GM12891 (cell line): ENCODE results near the gene MAD1L1.
A peak's percentile ranks its signal among the peaks of the same experiment; 100 is the strongest.

Source experiments
- DNase-seq: peaks from one replicate; pipeline ENCODE4 v3.0.0; 2011; ENCODE audit warnings: low spot score; ENCODE audit not compliant: insufficient read length
- FAIRE-seq: peaks from 2 replicates; lab custom pipeline; 2011; peaks lifted over from hg19 to GRCh38; lab: Jason Lieb, UNC
- PAX5 ChIP-seq: IDR thresholded peaks from 2 replicates; pipeline ENCODE4 v1.6.1; 2011; ENCODE audit warnings: low read length, moderate library complexity, mild to moderate bottlenecking; ENCODE audit not compliant: insufficient read depth, severe bottlenecking
- POLR2A ChIP-seq: IDR thresholded peaks from 2 replicates; pipeline ENCODE4 v1.6.1; 2011; ENCODE audit warnings: low read depth, low read length, control low read depth
- POLR2AphosphoS5 ChIP-seq: IDR thresholded peaks from 2 replicates; pipeline ENCODE4 v1.6.1; 2011; ENCODE audit warnings: low read depth, low read length, control low read depth
- POU2F2 ChIP-seq: IDR thresholded peaks from 2 replicates; pipeline ENCODE4 v1.6.1; 2011; ENCODE audit warnings: low read depth, mild to moderate bottlenecking, control low read depth, low read length, moderate library complexity
- SPI1 ChIP-seq: IDR thresholded peaks from 2 replicates; pipeline ENCODE4 v1.6.1; 2011; ENCODE audit warnings: low read depth, low read length, control low read depth
- TAF1 ChIP-seq: IDR thresholded peaks from 2 replicates; pipeline ENCODE4 v1.6.1; 2011; ENCODE audit warnings: low read depth, low read length, control low read depth

The MAD1L1 gene

GRCh38 chr7:2052657-2053048 is 180.1 kb downstream of the MAD1L1 start:
- TF ChIP-seq POU2F2 (no peak), TAF1 (no peak), POLR2A (no peak), POLR2AphosphoS5 (no peak), SPI1 (no peak), PAX5 (no peak)
- DNase-seq (no peak), FAIRE-seq (no peak)

DNA sequence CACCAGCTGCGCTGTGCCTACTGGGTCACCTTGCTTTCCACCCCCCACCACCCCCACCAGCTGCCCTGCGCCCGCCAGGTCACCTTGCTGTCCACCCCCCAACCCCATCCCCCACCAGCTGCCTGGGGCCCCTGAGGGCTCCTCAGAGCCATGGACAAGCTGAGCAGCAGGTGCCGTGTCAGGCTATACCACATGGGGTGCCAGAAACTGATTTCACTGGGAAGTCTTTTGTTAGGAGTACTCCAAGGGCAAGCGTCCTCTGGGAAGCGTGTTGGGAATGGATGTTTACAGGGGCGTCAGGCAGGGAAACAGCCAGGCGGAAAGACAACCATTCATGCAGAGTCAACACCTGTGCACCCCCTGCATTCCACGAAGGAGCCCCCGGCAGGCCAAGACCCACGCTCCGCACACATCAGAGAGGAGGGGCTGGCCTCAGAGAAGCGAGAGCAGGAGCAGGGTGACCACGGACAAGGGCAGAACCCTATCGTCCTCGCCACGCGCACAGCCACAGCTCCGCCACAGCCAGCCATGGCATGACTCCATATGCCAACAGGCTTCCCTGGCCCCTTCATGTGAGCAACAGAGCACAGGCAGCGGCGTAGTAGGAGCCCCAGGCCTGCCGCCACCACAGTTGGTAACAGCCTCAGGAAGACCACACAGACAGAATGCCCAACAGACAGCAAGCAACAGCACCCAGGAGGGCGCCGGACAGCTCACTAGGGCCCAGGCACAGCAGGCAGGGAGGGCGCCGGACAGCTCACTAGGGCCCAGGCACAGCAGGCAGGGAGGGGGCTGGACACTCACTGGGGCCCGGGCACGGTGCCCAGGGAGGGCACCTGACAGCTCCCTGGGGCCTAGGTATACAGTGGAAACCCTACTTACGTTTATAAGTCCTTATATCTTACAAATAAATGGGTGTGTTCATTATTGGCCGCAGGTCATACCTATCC is 180.8 kb downstream of the MAD1L1 start:
- no peak for FAIRE-seq
- no peak for DNase-seq
- no peak for TF ChIP-seq PAX5
- TF ChIP-seq POU2F2: no peak
- TF ChIP-seq TAF1: no peak

DNA sequence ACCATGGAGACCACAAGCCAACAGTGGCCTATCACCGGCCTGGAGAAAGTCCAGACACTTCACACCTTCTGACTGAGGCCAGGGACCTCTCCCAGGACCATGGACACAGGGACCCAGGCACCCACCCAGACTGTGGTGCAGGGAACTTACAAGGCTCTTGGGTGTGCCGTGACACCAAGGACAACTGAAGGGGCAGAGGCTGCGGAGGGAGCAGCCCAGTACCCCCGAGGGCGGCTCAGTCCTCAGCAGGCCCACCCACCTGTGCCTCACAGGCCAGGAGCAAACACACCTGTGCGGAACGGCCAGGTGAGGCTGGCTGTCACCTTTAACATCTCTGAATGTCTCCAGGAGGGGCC is 182.3 kb downstream of the MAD1L1 start:
- FAIRE-seq (no peak), DNase-seq (no peak)
- TF ChIP-seq PAX5: no peak
- TF ChIP-seq TAF1: no peak
- no peak for TF ChIP-seq POLR2A
- no peak for TF ChIP-seq POU2F2
- no peak for TF ChIP-seq POLR2AphosphoS5

DNA sequence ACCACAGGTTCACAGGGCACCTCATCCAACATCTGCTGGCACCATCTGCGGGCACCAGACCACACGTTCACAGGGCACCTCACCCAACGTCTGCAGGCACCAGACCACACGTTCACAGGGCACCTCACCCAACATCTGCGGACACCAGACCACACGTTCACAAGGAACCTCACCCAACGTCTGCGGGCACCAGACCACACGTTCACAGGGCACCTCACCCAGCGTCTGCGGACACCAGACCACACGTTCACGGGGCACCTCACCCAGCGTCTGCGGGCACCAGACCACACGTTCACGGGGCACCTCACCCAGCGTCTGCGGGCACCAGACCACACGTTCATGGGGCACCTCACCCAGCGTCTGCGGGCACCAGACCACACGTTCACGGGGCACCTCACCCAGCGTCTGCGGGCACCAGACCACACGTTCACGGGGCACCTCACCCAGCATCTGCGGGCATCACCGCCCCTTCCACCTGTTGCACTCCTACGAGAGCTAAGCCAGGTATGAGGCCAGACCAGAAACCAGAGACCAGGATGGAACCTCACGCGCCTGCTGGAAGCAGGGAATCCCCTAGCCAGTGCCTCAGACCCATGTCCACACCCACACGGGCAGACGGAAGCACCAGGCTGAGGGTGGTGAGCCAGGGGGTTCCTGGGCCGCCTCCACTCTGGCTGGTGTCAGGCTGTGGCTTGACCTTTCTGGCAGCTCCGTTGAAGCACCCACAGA is 182.8 kb downstream of the MAD1L1 start:
- no peak for FAIRE-seq
- no peak for DNase-seq
- TF ChIP-seq POLR2AphosphoS5: no peak
- no peak for TF ChIP-seq POLR2A
- no peak for TF ChIP-seq TAF1
- TF ChIP-seq PAX5: no peak
- no peak for TF ChIP-seq SPI1
- no peak for TF ChIP-seq POU2F2

GRCh38 chr7:2049111-2049781 is 183.5 kb downstream of the MAD1L1 start:
- DNase-seq: no peak
- TF ChIP-seq POLR2A (no peak), PAX5 (no peak), SPI1 (no peak), POLR2AphosphoS5 (no peak), POU2F2 (no peak), TAF1 (no peak)
- FAIRE-seq: no peak

- TF ChIP-seq POU2F2: no peak
- no peak for TF ChIP-seq POLR2A
- no peak for TF ChIP-seq TAF1
- TF ChIP-seq POLR2AphosphoS5: no peak
- TF ChIP-seq PAX5: no peak
- 0 out of 2 replicates have a peak, but pooled peaks have one; percentile 7 for TF ChIP-seq SPI1
- no peak for DNase-seq
- FAIRE-seq: no peak
Observed at GRCh38 chr7:2048531-2048930, 184.2 kb downstream of the MAD1L1 start.

DNA sequence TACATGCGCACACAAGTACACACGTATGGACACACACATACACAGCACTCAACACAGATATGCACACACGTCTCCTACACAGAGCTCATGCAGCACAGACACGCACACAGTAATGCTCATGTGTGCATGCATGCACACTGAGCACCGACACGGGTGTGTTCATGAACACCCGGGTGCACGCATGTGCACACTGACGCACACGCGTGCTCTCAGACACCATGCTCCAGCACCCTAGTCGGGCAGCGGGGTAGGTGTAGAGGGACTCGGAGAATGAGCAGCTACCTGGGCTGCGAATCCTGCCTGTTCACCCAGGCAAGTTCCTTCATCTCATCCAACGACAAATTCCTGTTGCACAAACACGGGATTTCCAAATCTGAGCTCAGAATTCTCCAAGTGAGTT is 184.7 kb downstream of the MAD1L1 start:
- DNase-seq (no peak), FAIRE-seq (no peak)
- TF ChIP-seq PAX5 (no peak), SPI1 (no peak), POU2F2 (no peak), POLR2A (no peak), POLR2AphosphoS5 (no peak), TAF1 (no peak)

DNA sequence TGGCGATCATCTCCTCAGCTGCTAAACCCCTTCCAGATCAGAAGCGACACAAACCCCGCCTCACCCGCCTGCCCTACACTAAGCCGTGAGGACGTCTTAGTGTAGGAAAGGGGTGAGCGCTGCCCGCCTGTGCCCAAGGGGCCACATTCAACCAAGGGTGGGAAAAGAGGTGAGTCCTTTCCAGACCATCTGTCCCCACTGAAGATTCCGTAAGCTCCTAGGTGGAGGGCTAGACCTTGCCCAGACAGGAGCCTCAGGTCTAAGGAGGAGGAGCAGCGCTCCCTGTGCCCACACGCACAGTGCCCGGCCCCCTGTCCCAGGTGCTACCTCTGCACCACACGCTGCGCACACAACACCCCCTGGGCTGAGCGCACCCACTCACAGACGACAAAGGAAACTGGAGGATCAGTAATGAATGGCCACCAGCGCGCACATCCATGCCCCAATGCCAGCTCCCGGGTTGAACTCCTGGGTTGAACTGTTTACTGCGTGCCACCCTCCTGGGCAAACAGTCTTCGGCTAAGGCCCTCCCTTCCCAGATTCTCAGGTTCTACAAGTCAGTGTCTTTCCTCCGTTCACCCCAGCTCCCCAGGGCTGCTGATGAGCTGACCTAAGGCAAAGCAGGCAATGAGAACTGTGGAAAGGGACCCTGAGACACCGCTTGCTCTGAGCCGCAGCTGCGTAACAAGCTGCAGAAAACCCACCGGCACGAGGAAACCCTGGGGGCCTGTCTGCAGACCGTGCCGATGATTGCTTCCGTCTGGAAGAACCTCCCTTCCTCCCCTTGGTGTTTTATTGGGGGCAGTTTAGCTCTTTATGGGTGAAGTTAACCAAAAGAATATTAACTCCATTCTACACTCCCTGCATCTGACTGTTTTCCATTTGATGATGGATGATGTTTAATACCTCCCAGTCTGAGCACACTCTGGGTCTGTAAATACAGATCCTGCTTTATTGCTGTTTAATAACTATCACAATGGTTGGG is 185.9 kb downstream of the MAD1L1 start:
- DNase-seq (no peak), FAIRE-seq (no peak)
- no peak for TF ChIP-seq TAF1
- TF ChIP-seq POLR2A: no peak
- TF ChIP-seq POLR2AphosphoS5: no peak
- TF ChIP-seq POU2F2: no peak
- no peak for TF ChIP-seq SPI1
- TF ChIP-seq PAX5: no peak
